Trophoblast cell (in vitro differentiated cells and primary cell): ENCODE results near the gene MBNL2.

Experiments used
- DNase-seq, 2 donors: peaks; one replicate each; pipeline ENCODE4 v3.0.0-alpha.2; 2016
- H2AFZ ChIP-seq: 2 replicates; pipeline ENCODE4 v1.6.1; 2013; ENCODE audit warnings: low read length, moderate library complexity, mild to moderate bottlenecking; ENCODE audit not compliant: insufficient read depth, poor library complexity
- H2AK5ac ChIP-seq: 2 replicates; pipeline ENCODE4 v1.6.1; 2013; ENCODE audit warnings: mild to moderate bottlenecking, low read length
- H2BK120ac ChIP-seq: 2 replicates; pipeline ENCODE4 v1.6.1; 2013; ENCODE audit warnings: low read length, mild to moderate bottlenecking, moderate library complexity; ENCODE audit not compliant: insufficient read depth, poor library complexity
- H2BK12ac ChIP-seq: 2 replicates; pipeline ENCODE4 v1.6.1; 2013; ENCODE audit warnings: mild to moderate bottlenecking, low read length, moderate library complexity
- H2BK5ac ChIP-seq: 2 replicates; pipeline ENCODE4 v1.6.1; 2013; ENCODE audit warnings: low read length, low read depth, moderate library complexity, mild to moderate bottlenecking; ENCODE audit not compliant: poor library complexity
- H3K14ac ChIP-seq: 2 replicates; pipeline ENCODE4 v1.6.1; 2013; ENCODE audit warnings: mild to moderate bottlenecking, low read length
- H3K18ac ChIP-seq: 2 replicates; pipeline ENCODE4 v1.6.1; 2013; ENCODE audit warnings: mild to moderate bottlenecking, low read length
- H3K23ac ChIP-seq: 2 replicates; pipeline ENCODE4 v1.6.1; 2013; ENCODE audit warnings: low read length
- H3K27ac ChIP-seq: 2 replicates; pipeline ENCODE4 v1.5.1; 2013; ENCODE audit warnings: low read depth, mild to moderate bottlenecking, inconsistent platforms, low read length, moderate library complexity
- H3K27me3 ChIP-seq: 2 replicates; pipeline ENCODE4 v1.6.1; 2013; ENCODE audit warnings: inconsistent platforms, mild to moderate bottlenecking, low read length, moderate library complexity; ENCODE audit not compliant: insufficient read depth
- H3K36me3 ChIP-seq, 2 experiments: 1 replicate in 1 of 2; 2 replicates in 1 of 2; pipeline ENCODE4 v1.6.1; 2013; ENCODE audit warnings: low read length in 2 of 2, mild to moderate bottlenecking in 2 of 2, moderate library complexity in 1 of 2; ENCODE audit not compliant: insufficient read depth in 2 of 2, control insufficient read depth in 1 of 2
- H3K4ac ChIP-seq: 2 replicates; pipeline ENCODE4 v1.6.1; 2013; ENCODE audit warnings: low read depth, mild to moderate bottlenecking, low read length, moderate library complexity
- H3K4me1 ChIP-seq, 2 experiments: 1 replicate in 1 of 2; 2 replicates in 1 of 2; pipeline ENCODE4 v1.6.1; 2013; ENCODE audit warnings: low read length in 2 of 2, mild to moderate bottlenecking in 2 of 2, moderate library complexity in 1 of 2; ENCODE audit not compliant: insufficient read depth in 2 of 2, control insufficient read depth in 1 of 2
- H3K4me2 ChIP-seq: 2 replicates; pipeline ENCODE4 v1.6.1; 2013; ENCODE audit warnings: inconsistent platforms, mild to moderate bottlenecking, low read length, moderate library complexity
- H3K4me3 ChIP-seq: 2 replicates; pipeline ENCODE4 v1.5.1; 2013; ENCODE audit warnings: mild to moderate bottlenecking, low read depth, low read length, inconsistent platforms
- H3K79me1 ChIP-seq: one replicate; pipeline ENCODE4 v1.6.1; 2013; ENCODE audit warnings: low read length
- H3K79me2 ChIP-seq: 2 replicates; pipeline ENCODE4 v1.6.1; 2013; ENCODE audit warnings: low read length, mild to moderate bottlenecking; ENCODE audit not compliant: control insufficient read depth, insufficient read depth, poor library complexity
- H3K9ac ChIP-seq: 2 replicates; pipeline ENCODE4 v1.6.1; 2013; ENCODE audit warnings: mild to moderate bottlenecking, low read length
- H3K9me3 ChIP-seq: 2 replicates; pipeline ENCODE4 v1.6.1; 2013; ENCODE audit warnings: low read depth, mild to moderate bottlenecking, control low read depth, inconsistent platforms, low read length; ENCODE audit not compliant: insufficient read depth
- H4K12ac ChIP-seq: 2 replicates; pipeline ENCODE4 v1.6.1; 2013; ENCODE audit warnings: low read depth, mild to moderate bottlenecking, low read length, moderate library complexity
- H4K8ac ChIP-seq: 2 replicates; pipeline ENCODE4 v1.6.1; 2013; ENCODE audit warnings: low read depth, mild to moderate bottlenecking, low read length, moderate library complexity
- H4K91ac ChIP-seq: one replicate; pipeline ENCODE4 v1.6.1; 2013; ENCODE audit warnings: low read depth, mild to moderate bottlenecking, low read length, moderate library complexity
- WGBS: extraction: QIAGEN DNeasy Blood & Tissue Kit; methylation state at CpG from one replicate; pipeline ENCODE4 v1.1.7; 2013; ENCODE audit warnings: missing lambda C conversion rate; ENCODE audit not compliant: insufficient read length, insufficient coverage; ENCODE audit errors: extremely low coverage; 5-methylcytosine and 5-hydroxymethylcytosine counted together

MBNL2 gene

GRCh38 chr13:97346097-97346496 lies 124.0 kb downstream of the MBNL2 start:
- H2AK5ac ChIP-seq = no peak overlapping the region
- H2BK120ac ChIP-seq = no peak overlapping the region
- H2BK12ac ChIP-seq = no peak overlapping the region
- no peak overlapping the region for H3K4me2 ChIP-seq
- H3K4me3 ChIP-seq = no peak overlapping the region
- H3K27ac ChIP-seq = no peak overlapping the region
- no peak overlapping the region for H4K8ac ChIP-seq
- H3K4ac ChIP-seq = no peak overlapping the region
- H4K12ac ChIP-seq = no peak overlapping the region
- peaks cover 2% of the 10 kb centered on the region for H3K79me2 ChIP-seq
- no peaks in the 10 kb centered on the region for H3K9me3 ChIP-seq
- no peak for DNase-seq
- WGBS = 100% methylated on average over 1 of the region's 2 CpGs
- H2BK5ac ChIP-seq = no peak overlapping the region
- H3K18ac ChIP-seq = no peak overlapping the region
- H3K9ac ChIP-seq = no peak overlapping the region
- no peaks in the 10 kb centered on the region for H3K27me3 ChIP-seq
- no peak overlapping the region for H3K14ac ChIP-seq
- H4K91ac ChIP-seq = no peak overlapping the region
- peaks cover 23 to 44% of the 10 kb centered on the region in 2 experiments for H3K36me3 ChIP-seq
- H3K79me1 ChIP-seq = no peaks in the 10 kb centered on the region
- H3K23ac ChIP-seq = no peak overlapping the region
- no peak overlapping the region for H2AFZ ChIP-seq
- H3K4me1 ChIP-seq = no peaks in the 10 kb centered on the region

GRCh38 chr13:97346561-97347254 lies 124.6 kb downstream of the MBNL2 start:
- Histone ChIP-seq H3K79me2 (peaks cover 2% of the 10 kb centered on the region), H3K4me1 (no peaks in the 10 kb centered on the region), H2BK12ac (no peak overlapping the region), H3K23ac (no peak overlapping the region), H4K12ac (no peak overlapping the region), H3K9me3 (no peaks in the 10 kb centered on the region), H3K18ac (peak overlapping the region; percentile 55), H3K4me2 (no peak overlapping the region), H3K9ac (no peak overlapping the region), H2BK120ac (no peak overlapping the region), H3K14ac (no peak overlapping the region), H2AFZ (no peak overlapping the region), H3K79me1 (no peaks in the 10 kb centered on the region), H2BK5ac (no peak overlapping the region), H3K36me3 (peaks cover 25 to 47% of the 10 kb centered on the region in 2 experiments), H3K4me3 (no peak overlapping the region), H2AK5ac (no peak overlapping the region), H3K4ac (no peak overlapping the region), H4K91ac (no peak overlapping the region), H3K27me3 (no peaks in the 10 kb centered on the region), H4K8ac (no peak overlapping the region), H3K27ac (no peak overlapping the region)
- no CpG with 5 or more reads among the region's 39 CpGs for WGBS
- DNase-seq = no peak

GRCh38 chr13:97347255-97347932 lies 125.3 kb downstream of the MBNL2 start:
- Histone ChIP-seq H3K9ac (no peak overlapping the region), H3K36me3 (peaks cover 25 to 50% of the 10 kb centered on the region in 2 experiments), H3K14ac (no peak overlapping the region), H3K4me3 (no peak overlapping the region), H3K9me3 (no peaks in the 10 kb centered on the region), H3K79me2 (peaks cover 2% of the 10 kb centered on the region), H4K8ac (no peak overlapping the region), H3K27ac (no peak overlapping the region), H3K4ac (no peak overlapping the region), H2BK5ac (no peak overlapping the region), H3K4me2 (no peak overlapping the region), H2AFZ (no peak overlapping the region), H3K23ac (no peak overlapping the region), H3K79me1 (no peaks in the 10 kb centered on the region), H3K4me1 (no peaks in the 10 kb centered on the region), H3K18ac (no peak overlapping the region), H2AK5ac (no peak overlapping the region), H2BK12ac (no peak overlapping the region), H4K12ac (no peak overlapping the region), H3K27me3 (no peaks in the 10 kb centered on the region), H2BK120ac (no peak overlapping the region), H4K91ac (no peak overlapping the region)
- no CpG with 5 or more reads among the region's 9 CpGs for WGBS
- DNase-seq = no peak

GRCh38 chr13:97348569-97349100 lies 126.5 kb downstream of the MBNL2 start:
- Histone ChIP-seq H3K27me3 (no peaks in the 10 kb centered on the region), H2BK120ac (no peak overlapping the region), H3K4me1 (no peaks in the 10 kb centered on the region), H3K4ac (no peak overlapping the region), H2AK5ac (no peak overlapping the region), H2BK5ac (no peak overlapping the region), H3K27ac (no peak overlapping the region), H3K14ac (no peak overlapping the region), H4K91ac (no peak overlapping the region), H3K4me2 (no peak overlapping the region), H4K8ac (no peak overlapping the region), H3K9ac (no peak overlapping the region), H3K4me3 (no peak overlapping the region), H4K12ac (no peak overlapping the region), H3K9me3 (no peaks in the 10 kb centered on the region), H2AFZ (no peak overlapping the region), H3K79me2 (peaks cover 2% of the 10 kb centered on the region), H3K23ac (no peak overlapping the region), H3K18ac (no peak overlapping the region), H3K36me3 (peaks cover 20 to 43% of the 10 kb centered on the region in 2 experiments), H2BK12ac (no peak overlapping the region), H3K79me1 (no peaks in the 10 kb centered on the region)
- no CpG with 5 or more reads among the region's 5 CpGs for WGBS
- DNase-seq = no peak
